GM15510 (cell line): ENCODE results near the gene ARL15.

ENCODE experiments used
- POLR2A ChIP-seq: IDR thresholded peaks from 3 replicates; pipeline ENCODE4 v1.6.1; 2011; ENCODE audit warnings: borderline replicate concordance; ENCODE audit not compliant: insufficient read length; ENCODE audit errors: extremely low read depth

The ARL15 gene

DNA sequence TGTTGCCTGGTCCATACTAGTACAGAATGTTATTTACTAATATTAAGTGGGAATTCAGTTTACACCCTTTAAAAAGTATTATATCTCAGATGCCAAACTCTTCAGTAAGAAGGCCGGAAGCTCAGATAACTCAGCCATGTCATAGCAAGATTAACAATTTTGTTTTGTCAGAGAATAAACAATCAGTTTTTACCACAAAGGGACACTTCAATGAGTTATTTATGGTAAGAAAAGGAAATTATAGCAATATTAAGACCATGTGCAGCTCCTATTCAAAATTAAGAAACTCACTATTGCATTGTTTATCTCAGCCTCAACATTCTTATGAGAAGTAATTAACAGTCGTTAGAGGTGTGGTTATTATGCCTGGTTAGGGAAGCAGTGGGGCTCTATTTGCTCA is 13.1 kb upstream of the ARL15 start:
- no peak for TF ChIP-seq POLR2A

DNA sequence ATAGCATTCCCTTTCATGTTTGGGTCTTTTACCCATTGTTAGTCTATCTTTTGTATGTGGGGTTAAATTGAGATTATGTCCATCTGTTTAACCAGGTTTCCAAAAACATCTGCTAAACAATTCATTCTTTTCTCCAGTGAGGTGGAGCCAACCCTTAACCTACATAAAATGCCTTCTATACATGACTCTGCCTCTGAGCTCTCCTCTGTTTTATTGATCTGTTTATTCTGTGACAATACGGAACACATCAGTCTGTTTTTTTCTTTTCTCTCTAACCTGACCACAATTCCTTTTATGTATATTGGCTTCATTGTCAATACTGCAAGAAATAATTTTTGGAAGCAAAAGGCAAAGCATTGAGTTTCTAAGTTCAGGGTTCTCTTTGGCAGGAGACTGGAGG is 9.9 kb upstream of the ARL15 start:
- TF ChIP-seq POLR2A, result no peak

DNA sequence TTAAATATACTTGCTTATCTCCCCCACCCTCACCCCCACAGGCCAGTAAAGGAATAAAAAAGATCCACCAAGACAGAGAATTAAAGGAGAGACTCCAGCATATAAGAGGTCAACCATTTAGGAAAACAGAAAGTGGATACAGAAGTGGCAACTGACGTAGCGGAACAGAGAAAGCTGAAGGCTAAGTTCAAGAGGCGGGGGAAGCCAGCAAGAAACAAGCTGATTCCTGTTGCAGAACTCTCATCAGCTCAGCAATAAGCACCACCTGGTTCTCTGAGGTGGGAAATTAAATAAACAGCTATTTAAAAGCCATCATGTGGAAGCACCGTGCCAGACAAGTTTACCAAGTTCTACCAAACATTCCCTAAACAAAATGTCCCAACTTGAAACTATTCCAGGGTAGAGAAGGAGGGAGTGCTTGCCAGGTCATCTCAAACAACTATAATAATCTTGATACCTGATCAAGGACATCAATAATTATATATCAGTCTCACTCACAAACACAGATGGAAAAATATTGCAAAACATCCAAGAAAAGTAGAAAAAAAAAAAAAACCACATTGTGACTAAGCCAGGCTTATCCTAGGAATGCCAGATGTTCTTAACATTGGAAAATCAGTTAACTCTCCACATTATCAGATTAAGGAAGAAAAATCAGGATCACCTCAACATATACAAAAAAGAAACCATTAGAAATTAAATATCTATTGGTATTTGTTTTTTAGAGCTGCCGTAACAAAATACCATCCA is 7.3 kb upstream of the ARL15 start:
- no peak for TF ChIP-seq POLR2A

DNA sequence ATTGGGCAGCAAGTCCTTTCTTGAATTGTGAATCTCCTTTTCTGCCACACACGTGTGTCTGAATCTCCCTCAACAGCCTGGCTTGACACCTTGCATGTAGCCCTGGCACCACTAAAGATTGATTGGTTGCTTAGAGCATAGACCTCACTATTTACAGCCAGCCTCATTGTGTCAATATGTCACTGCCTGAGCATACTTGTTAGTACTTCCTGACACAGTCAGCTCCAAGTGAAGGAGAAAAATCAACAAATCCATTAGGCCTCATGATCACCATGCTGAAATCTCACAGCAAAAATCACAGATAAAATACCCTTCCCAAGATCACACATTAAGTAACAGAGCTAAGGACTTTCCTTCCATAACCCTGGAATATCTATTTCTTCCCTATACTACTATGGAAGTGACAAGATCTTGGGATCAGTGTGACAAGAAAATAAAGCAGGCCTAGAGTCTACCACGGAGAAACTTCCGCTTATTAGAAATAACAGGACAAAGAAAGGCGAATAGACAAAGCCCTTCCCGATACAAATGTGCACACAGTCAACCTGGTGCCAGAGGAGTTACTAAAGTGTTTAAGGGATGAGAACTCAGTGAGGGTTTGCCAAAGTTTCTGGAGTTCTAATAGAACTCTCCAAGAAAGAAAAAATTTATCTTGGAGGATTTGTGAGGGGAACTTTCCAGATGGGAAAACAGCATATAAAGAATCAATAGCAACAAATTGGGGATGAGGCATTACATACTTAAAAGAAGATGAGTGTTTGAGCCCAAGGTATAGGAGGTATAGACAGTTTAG is 5.6 kb upstream of the ARL15 start:
- no peak for TF ChIP-seq POLR2A

DNA sequence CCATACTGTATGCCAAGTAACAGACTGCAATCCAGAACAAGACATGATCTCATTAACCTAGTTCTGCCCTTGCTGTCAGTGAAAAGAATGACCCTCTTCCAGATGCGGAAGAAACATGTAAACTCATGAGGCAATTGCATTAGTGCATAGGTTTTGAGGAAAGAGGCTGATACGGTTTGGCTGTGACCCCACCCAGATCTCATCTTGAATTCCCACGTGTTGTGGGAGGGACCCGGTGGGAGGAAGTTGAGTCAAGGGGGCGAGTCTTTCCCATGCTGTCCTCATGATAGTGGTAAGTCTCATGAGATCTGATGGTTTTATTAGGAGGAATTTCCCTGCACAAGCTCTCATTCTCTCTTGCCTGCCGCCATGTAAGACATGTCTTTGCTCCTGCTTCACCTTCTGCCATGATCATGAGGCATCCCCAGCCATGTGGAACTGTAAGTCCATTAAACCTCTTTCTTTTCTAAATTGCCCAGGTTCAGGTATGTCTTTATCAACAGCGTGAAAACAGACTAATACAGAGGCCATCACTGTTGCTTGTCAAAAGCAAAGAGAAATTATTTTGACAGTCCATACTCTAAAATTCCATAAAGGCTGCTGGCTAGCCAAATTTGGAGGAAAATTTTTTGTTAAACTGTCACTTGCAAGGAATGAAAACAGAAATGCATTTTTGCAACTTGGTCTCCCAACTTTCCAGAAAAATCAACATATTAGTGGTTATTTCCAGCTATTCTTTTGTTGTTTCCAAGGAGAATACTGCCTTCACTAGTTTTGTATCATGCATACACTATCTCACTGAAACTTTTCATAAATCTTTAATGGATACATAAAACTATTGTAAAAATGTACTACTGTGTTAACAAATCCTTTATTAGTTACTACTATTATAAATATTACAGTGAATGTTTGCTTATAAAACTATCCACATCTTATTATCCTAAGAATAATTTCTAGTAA is 3.2 kb upstream of the ARL15 start:
- TF ChIP-seq POLR2A, result no peak

DNA sequence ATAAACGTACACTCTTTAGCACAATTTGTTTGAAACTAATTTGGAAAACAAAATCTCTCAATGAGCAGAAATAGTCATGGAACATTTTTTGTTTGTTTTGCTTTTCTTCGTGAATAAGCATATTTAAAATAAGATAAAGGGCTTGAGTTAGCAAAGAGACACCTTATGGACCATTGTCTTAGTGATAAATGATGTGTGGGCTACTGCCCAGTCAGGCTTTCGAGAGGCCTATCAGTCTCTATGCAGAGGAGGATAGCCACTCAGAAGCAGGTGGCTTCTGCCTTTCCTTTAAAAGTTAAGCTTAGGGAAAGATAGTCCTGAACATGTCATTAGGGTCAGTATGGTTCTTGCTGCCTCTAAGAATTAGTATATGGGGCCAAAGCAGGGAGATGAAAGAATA is 2.1 kb upstream of the ARL15 start:
- TF ChIP-seq POLR2A, result no peak

DNA sequence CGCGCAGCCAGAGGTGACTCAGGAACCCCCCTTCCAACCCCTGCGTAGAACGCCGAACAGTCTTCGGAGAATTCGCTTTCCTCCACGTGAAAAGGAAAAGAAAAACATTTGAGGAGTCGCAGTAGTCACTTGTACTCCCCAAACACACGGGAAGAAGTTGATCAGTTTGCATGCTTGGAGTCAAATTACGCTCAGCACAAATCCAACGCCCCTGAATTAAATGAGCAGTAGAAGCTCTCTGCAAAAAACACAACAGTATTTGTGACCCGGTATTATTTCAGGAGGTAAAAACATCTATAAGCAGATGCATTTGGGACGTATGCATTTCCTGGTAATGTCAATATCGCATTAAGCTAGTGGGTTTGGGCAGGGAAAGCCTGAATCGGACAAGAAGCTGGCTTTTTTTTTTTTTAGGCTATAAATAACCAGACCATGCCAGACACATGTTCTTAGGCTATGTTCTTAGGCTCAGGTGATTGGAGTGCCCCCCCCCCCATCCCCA is 854 bp upstream of the ARL15 start:
- no peak for TF ChIP-seq POLR2A

DNA sequence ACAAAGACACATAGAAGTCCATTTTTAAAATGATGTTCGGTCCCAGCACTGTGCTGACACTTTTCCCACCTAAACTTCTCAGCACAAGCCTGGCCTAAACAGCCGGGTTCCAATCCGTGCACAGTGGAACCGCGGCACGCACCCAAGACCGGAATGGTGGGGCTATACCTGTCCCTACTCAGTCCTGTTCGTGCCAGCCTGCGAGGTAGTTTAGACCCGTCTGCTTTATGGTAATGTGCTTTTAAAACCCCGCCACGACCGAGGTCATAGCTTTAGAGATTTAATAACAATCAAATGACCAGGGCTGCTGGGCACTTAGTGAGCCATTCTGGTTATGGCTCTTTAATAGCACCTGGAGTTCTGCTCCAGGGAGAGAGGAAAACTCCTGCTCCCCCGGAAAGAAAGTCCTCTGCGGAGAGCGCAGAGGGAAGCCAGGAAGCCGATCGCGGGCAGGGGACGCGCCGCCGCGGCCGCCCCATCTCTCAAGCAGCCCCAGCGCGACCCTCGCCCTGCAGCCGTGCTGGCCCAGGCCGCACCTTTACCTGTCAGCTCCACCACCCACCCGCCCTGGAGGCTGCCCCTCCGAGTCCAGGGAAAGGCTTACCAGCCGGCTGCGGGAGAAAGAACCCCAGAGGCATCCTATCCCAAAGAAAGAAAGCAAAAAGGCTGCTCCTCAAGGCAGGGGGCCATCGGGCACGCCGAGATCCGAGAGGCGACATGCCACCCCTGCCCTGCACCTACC is 511 bp downstream of the ARL15 start:
- no peak for TF ChIP-seq POLR2A

DNA sequence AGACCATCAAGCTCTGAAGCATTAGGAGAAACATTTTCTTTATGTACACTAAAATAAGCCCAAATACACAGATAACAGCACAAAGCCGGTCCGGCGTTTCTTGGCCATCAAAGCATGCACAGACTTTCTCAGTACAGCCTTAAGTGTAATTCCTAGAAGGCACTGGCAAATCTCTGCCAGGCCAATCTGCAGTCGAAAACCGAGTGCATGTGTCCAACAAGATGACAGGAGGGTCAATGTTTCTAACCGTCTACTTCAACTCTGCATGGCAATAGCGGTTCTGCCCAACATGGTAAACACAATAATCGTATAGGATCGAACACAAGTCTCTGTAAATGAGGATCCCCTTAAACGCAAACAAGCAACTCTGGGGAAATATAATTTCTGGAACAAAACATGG is 1.1 kb downstream of the ARL15 start:
- TF ChIP-seq POLR2A, result no peak

DNA sequence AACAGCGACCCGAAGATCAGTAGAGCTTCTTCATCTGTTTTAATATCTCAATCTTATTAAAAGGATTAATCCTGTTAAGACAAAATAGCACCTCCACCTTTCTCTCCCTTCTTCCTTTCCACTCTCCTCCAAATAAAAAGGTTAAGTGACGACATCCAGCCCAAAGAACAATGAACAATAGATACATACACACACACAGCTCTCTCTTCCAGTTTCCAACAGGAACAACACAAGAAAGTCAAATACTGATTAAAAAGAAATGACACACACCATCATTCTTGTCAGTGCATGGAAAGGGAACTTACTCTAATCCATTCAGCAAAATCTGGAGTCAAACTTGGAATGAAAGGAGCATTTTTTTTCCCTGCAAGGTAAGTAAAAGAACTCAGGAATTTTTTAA is 2.8 kb downstream of the ARL15 start:
- no peak for TF ChIP-seq POLR2A

DNA sequence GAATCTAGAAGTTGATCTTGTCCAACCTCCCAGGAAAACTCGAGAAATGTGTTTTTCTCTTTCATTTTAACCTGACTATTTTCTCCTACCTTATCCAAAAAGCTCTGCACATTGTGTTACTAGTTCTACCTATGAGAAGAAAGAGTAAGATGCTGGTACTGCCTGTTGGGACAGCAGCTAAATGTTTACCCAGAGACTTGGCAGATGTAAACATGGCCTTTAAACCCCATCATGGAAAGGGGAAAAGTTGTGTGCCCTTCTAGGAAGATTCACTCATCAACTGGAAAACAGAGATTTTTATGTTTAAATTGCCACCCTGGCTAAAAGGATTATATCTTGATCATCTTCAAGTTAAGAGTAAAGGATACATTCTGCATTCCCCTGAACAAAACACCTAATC is 3.5 kb downstream of the ARL15 start:
- no peak for TF ChIP-seq POLR2A

DNA sequence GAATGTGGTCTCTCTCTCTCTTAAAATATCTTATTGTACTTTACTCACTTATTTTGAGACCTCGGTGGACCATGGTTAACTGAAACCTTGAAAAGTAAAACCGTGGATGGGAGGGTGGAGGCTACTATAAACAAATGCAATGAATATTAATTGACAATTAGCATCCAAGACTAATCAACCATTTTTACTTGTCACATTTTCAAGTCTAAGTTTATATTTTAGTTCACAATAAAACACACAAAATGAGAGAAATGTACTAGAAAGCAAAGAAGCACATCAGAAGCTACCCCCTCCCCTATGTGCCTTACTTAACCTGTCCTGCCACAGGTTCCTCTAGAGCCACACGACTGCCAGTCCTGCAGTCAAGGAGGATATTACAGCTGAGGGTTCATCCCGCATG is 4.6 kb downstream of the ARL15 start:
- TF ChIP-seq POLR2A, result no peak

DNA sequence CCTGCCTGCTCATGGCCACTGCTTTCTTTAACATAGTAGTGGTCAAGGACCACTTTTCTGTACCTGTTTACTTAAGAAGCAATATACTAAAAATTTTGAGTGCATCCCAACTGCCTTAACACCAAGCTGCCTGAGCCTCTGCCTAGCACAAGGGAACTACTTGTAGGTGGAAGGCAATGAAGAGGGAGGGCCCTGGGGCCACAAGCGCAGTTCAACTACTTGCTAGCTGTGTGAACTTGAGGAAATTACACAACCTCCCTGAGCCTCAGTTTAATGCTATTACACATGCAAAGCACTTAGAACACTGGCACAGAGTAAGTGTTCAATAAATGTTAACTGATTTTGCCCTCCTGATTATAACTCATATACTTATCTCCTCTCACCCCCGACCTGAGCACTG is 6.3 kb downstream of the ARL15 start:
- no peak for TF ChIP-seq POLR2A

DNA sequence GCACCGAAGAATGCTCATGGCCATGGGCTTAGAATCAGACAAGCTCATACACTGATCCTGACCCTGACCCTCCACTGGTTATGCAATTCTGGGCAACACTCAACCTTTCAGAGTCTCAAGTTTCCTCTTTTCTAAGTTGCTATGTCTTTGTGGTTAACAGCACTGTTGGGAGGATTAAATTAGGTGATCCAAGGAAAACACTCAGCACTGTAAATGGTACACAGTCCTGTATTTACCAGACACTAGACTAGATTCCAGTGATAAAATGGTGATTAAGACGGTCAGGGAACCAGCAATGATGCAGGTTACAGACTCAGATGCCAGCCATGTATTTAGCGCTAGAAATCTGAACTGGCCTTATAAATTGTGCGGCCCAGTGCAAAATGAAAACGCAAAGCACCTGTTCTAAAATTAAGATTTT is 8.1 kb downstream of the ARL15 start:
- no peak for TF ChIP-seq POLR2A

DNA sequence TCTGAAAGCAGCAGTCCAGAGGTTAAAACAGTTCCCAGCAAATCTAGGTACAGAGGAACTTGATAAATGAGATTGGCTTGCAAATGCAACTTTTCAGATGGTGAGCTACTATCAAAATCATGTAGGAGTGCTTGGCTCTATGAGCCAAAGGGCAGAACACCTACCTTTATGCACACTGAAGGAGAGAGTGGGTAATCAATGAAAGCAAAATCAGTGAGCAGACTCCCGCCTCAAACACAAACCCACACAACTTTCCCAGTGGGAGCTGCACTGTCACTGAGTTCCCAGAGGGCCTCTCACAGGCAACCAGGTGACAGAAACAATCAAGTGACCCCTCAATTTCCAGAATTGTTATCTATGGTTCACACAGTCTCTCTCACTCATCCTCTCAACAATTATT is 8.5 kb downstream of the ARL15 start:
- TF ChIP-seq POLR2A, result no peak

DNA sequence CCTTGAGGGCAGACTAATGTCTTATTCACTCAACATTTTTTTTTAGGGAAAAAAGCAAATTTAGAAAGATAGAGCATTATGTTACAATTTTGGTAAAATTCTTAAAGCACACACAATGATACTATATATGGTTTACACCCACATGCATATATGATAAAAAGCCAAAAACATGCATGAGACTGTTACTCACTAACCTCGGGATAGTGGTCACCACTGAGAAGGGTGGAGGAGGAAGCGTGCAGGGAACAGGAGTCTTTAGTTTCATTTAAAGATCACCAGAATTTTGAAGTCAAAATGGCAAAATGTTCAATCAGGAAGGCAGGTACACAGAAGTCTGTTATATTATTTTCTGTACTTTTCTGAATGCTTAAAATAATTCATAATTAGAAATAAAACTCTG is 9.2 kb downstream of the ARL15 start:
- no peak for TF ChIP-seq POLR2A
